Type B pancreatic cell (in vitro differentiated cells): ENCODE results near the gene SSR1. TPM values are rescaled to one million over a fixed set of nuclear protein-coding genes. Genes with fewer than 3 reads are reported as not detected.

ENCODE experiments used
- DNase-seq: peaks from one replicate; pipeline ENCODE4 v3.0.0; 2021; ENCODE audit warnings: mixed read lengths; ENCODE audit not compliant: unreplicated experiment; ENCODE audit errors: extremely low spot score
- H3K27ac Mint-ChIP-seq: 2 replicates; pipeline ENCODE4 v1.8.0; 2021; ENCODE audit warnings: mild to moderate bottlenecking, mixed read lengths
- H3K27me3 Mint-ChIP-seq: 2 replicates; pipeline ENCODE4 v1.8.0; 2021; ENCODE audit warnings: mixed read lengths
- H3K36me3 Mint-ChIP-seq: 2 replicates; pipeline ENCODE4 v1.8.0; 2021; ENCODE audit warnings: mixed read lengths
- H3K4me1 Mint-ChIP-seq: one replicate; pipeline ENCODE4 v1.8.0; 2021; ENCODE audit warnings: mixed read lengths; ENCODE audit not compliant: unreplicated experiment
- H3K4me3 Mint-ChIP-seq: 2 replicates; pipeline ENCODE4 v1.8.0; 2021; ENCODE audit warnings: mild to moderate bottlenecking, mixed read lengths
- H3K9me3 Mint-ChIP-seq: 2 replicates; pipeline ENCODE4 v1.8.0; 2021; ENCODE audit warnings: mixed read lengths
- total RNA-seq: library from RNA; stranded (reverse); gene quantifications from 2 replicates; pipeline ENCODE4 v1.2.1, GENCODE V29; 2021; ENCODE audit warnings: low replicate concordance
- TF ChIP-seq, protein P1 (sequence below): fragments of 200-600 bp; sonication (generic); conservative IDR thresholded peaks from 2 replicates; pipeline ENCODE4 v1.5.0; 2021; ENCODE audit warnings: antibody characterized with exemption, mild to moderate bottlenecking

The SSR1 gene
- total RNA-seq, 1 donor from 2014 or later = 124 TPM

DNA sequence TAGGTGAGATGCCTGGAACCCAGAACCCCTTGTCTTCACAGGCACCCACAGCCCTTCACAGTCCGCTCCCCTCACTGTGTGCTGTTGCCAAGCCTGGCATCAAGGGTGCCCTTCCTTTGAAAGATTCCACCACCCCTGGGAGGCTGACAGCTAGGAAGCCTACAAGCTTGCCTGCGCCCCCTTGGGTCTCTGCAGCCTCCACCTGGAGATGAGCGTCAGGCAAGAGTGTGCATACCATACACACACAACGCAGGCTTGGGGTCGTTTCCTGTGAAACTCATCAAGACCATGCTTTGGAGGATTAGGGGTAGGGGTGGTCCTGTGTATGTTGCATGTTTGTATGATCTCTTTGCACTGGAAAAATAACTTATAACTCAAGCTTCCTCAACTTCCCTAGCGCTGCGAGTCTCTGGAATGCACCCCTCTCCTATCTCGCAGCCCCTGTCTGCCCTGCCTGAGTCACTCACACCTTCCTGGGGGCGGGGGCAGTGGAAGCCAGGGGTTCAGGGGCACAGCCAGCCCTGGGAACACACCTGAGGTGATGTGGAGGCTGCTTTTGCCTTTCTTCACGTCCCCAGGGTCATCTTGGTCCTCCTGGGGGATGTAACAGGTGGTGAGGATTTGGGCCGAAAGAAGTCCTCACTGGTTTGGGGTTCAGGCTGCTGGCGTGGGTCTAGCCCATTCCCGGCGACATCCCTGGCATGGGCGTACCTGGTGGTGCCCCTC is 67.2 kb downstream of the SSR1 start:
- peaks cover 21% of the 10 kb centered on the region for H3K4me1 Mint-ChIP-seq
- no peak for DNase-seq
- H3K4me3 Mint-ChIP-seq = no peak overlapping the region
- H3K9me3 Mint-ChIP-seq = no peaks in the 10 kb centered on the region
- no peaks in the 10 kb centered on the region for H3K27me3 Mint-ChIP-seq
- no peak overlapping the region for H3K27ac Mint-ChIP-seq
- H3K36me3 Mint-ChIP-seq = no peaks in the 10 kb centered on the region
- TF ChIP-seq, protein P1, sequence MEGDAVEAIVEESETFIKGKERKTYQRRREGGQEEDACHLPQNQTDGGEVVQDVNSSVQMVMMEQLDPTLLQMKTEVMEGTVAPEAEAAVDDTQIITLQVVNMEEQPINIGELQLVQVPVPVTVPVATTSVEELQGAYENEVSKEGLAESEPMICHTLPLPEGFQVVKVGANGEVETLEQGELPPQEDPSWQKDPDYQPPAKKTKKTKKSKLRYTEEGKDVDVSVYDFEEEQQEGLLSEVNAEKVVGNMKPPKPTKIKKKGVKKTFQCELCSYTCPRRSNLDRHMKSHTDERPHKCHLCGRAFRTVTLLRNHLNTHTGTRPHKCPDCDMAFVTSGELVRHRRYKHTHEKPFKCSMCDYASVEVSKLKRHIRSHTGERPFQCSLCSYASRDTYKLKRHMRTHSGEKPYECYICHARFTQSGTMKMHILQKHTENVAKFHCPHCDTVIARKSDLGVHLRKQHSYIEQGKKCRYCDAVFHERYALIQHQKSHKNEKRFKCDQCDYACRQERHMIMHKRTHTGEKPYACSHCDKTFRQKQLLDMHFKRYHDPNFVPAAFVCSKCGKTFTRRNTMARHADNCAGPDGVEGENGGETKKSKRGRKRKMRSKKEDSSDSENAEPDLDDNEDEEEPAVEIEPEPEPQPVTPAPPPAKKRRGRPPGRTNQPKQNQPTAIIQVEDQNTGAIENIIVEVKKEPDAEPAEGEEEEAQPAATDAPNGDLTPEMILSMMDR = no peak

DNA sequence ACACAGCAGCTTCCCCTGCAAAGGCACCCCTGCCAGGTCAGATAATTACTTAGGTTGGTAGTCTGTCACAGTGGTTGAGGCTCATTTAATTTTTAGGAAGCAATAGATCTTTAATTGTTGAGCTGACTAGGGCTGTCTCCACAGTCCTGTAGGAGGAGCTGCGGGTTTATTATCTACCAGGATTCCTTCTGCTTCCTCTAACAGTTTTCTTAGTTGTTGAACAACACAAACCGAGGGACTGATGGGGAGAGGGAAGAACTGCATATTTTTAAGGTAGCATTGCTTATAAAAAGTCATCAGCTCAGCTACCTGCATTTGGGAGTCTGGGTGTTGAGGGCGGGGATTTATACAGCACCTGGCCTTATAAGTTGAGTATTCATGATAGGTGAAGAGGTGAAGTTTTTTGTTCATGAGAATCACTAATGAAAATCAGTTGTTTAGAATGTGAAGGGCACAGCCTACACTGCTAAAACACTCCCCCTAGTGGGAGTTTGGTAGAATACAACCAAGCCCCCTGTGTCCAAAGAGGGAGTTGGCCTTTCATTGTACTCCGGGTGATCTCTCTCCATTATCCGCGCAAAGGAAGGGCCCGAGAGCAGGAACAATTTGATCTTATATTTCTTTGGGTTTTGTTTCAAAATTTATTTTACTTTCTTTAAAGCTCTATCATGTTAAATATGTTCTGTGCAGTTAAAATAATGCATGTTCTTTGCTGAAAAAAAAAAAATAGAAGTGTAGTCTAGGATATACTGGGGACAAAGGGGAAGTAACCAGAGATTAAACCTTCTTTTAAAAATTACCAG is 69.6 kb downstream of the SSR1 start:
- Mint-ChIP-seq H3K27me3 (no peaks in the 10 kb centered on the region), H3K36me3 (peaks cover 3% of the 10 kb centered on the region), H3K9me3 (no peaks in the 10 kb centered on the region), H3K4me3 (peak overlapping the region; percentile 27), H3K27ac (peak overlapping the region; percentile 88), H3K4me1 (peaks cover 39% of the 10 kb centered on the region)
- TF ChIP-seq, protein P1 = peak; percentile 97
- no peak for DNase-seq

DNA sequence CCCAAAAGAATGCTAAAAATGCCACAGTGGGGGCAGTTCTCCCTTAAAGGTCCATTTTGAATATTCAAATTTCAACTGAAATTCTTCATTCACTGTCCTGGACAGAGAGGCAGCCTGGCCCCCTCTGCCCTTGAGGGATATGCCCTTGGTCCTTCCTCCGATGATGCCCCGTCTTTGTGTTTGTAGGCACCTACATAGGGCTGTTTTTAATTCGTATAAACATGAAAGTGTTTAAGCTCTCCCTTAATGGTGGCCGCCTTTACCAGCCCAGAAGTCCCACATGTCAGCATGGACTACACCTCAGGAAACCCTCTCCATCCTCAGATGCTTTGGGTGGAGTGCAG is 70.2 kb downstream of the SSR1 start:
- Mint-ChIP-seq H3K9me3 (no peaks in the 10 kb centered on the region), H3K4me1 (peaks cover 41% of the 10 kb centered on the region), H3K4me3 (peak overlapping the region; percentile 24), H3K36me3 (peaks cover 3% of the 10 kb centered on the region), H3K27ac (peak overlapping the region; percentile 88), H3K27me3 (no peaks in the 10 kb centered on the region)
- no peak for DNase-seq
- TF ChIP-seq, protein P1 = no peak

DNA sequence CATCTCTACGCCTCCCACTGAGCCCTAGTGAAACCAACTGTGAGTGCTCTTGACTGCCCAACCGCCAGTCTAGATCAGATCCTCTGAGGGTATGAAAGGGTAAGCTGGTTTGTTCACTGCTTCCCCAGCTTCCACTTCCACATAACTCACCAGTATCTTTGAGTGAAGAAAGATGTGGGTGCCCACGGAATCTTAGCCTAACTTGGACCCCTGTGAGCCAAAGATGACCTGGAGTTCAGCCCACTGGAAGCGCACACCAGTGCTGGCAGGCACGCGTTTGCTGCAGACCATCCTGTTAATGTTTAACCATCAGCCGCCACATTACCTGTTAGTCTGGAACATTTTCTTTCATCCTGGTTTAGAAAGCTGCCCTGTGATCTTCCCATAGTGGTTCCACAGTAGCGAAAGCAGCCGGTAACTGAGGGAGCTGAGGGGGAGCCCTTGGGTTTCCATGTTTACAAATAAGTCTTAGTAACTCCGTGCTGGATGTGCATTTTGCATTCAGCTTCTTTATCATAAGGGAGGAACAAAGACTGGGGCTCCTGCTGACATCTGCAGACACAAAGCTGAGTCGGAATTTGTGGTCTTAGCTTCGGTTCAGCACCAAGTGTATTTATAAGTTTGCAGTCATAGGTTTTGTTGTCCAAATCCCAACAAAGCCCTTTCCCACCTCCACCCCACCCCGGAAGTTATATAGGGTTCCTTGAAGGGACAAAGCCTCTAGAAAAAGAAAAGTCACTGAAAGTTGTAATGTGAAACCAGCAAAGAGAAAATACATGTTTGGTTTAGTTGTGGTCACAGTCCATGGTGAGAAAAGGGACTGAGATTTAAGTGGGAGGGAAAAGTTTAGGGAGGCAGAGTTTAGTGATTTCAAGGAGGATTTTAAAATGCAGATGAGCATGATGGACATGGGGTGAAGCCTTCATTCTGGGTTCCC is 71.0 kb downstream of the SSR1 start:
- DNase-seq = no peak
- Mint-ChIP-seq H3K36me3 (peaks cover 3% of the 10 kb centered on the region), H3K27ac (peak overlapping the region; percentile 66), H3K4me3 (peak overlapping the region; percentile 44), H3K9me3 (no peaks in the 10 kb centered on the region), H3K4me1 (peaks cover 43% of the 10 kb centered on the region), H3K27me3 (no peaks in the 10 kb centered on the region)
- TF ChIP-seq, protein P1 = no peak

DNA sequence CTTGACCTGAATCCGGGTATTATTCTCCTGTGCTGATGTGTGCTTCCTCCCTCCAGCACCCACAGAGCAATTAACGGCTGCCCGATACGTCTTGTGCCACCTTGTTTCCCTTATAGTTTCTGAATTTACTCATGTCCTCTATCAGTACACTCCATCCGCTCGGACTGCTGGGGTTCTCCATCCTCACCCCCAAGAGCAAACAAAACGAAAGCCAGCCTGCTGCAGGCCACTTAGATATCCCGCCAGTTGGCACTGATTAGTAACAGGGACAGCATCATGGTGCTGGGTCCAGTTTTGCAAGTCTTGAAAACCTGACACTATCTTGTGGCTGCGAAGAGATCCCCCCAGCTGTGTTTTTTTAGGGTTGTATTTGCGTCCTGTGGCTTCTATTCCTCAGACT is 71.8 kb downstream of the SSR1 start:
- DNase-seq = no peak
- TF ChIP-seq, protein P1 = no peak
- peak overlapping the region; percentile 52 for H3K27ac Mint-ChIP-seq
- peaks cover 48% of the 10 kb centered on the region for H3K4me1 Mint-ChIP-seq
- H3K36me3 Mint-ChIP-seq = peaks cover 3% of the 10 kb centered on the region
- H3K4me3 Mint-ChIP-seq = peak overlapping the region; percentile 1
- no peaks in the 10 kb centered on the region for H3K27me3 Mint-ChIP-seq
- no peaks in the 10 kb centered on the region for H3K9me3 Mint-ChIP-seq
